PC-9 (cell line): ENCODE data around the gene PPP1R2.

Source experiments
- EZH2 ChIP-seq: fragments of 200-600 bp; sonication (generic); IDR thresholded peaks from 2 replicates; pipeline ENCODE4 v1.8.0; 2017; ENCODE audit warnings: antibody characterized with exemption, low read depth
- TF ChIP-seq, protein P1 (sequence below): fragments of 200-600 bp; sonication (generic); conservative IDR thresholded peaks from 2 replicates; pipeline ENCODE4 v1.6.1; 2017; ENCODE audit warnings: mixed run types, antibody characterized with exemption, mild to moderate bottlenecking, moderate library complexity

- TF ChIP-seq, protein P1, sequence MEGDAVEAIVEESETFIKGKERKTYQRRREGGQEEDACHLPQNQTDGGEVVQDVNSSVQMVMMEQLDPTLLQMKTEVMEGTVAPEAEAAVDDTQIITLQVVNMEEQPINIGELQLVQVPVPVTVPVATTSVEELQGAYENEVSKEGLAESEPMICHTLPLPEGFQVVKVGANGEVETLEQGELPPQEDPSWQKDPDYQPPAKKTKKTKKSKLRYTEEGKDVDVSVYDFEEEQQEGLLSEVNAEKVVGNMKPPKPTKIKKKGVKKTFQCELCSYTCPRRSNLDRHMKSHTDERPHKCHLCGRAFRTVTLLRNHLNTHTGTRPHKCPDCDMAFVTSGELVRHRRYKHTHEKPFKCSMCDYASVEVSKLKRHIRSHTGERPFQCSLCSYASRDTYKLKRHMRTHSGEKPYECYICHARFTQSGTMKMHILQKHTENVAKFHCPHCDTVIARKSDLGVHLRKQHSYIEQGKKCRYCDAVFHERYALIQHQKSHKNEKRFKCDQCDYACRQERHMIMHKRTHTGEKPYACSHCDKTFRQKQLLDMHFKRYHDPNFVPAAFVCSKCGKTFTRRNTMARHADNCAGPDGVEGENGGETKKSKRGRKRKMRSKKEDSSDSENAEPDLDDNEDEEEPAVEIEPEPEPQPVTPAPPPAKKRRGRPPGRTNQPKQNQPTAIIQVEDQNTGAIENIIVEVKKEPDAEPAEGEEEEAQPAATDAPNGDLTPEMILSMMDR: no peak
- TF ChIP-seq EZH2: no peak
These were observed 5.4 kb upstream of the PPP1R2 start for GRCh38 chr3:195548501-195548900.
